BLaER1 treated with 17β-estradiol and CSF1 and Interleukin-3, amounts not matched to agents 10 nM and 100 nM (cell line): ENCODE data around the gene DISC1.

Experiments
- H3K27ac ChIP-seq, 11 experiments: shearing (Covaris generic); formaldehyde crosslinking; 2 replicates each; pipeline ENCODE4 v1.8.1; 2022
- H3K27me3 ChIP-seq, 11 experiments: shearing (Covaris generic); formaldehyde crosslinking; 2 replicates each; pipeline ENCODE4 v1.8.1; 2022
- H3K36me3 ChIP-seq, 11 experiments: shearing (Covaris generic); formaldehyde crosslinking; 2 replicates each; pipeline ENCODE4 v1.8.1; 2022
- H3K4me1 ChIP-seq, 10 experiments: shearing (Covaris generic); formaldehyde crosslinking; 2 replicates each; pipeline ENCODE4 v1.8.1; 2022
- H3K4me2 ChIP-seq, 11 experiments: shearing (Covaris generic); formaldehyde crosslinking; 2 replicates each; pipeline ENCODE4 v1.8.1; 2022
- H3K4me3 ChIP-seq, 10 experiments: shearing (Covaris generic); formaldehyde crosslinking; 2 replicates each; pipeline ENCODE4 v1.8.1; 2022
- H3K9ac ChIP-seq, 11 experiments: shearing (Covaris generic); formaldehyde crosslinking; 2 replicates each; pipeline ENCODE4 v1.8.1; 2022
- H3K9me3 ChIP-seq, 11 experiments: shearing (Covaris generic); formaldehyde crosslinking; replicated peaks in 1 of 11; 2 replicates each; pipeline ENCODE4 v1.8.1; 2022
- H4K20me1 ChIP-seq, 11 experiments: shearing (Covaris generic); formaldehyde crosslinking; 2 replicates each; pipeline ENCODE4 v1.8.1; 2022
- Cebpa-rat ChIP-seq, 11 experiments: shearing (Covaris generic); IDR thresholded peaks; 2 replicates each; pipeline ENCODE4 v1.8.1; 2022

The DISC1 gene

DNA sequence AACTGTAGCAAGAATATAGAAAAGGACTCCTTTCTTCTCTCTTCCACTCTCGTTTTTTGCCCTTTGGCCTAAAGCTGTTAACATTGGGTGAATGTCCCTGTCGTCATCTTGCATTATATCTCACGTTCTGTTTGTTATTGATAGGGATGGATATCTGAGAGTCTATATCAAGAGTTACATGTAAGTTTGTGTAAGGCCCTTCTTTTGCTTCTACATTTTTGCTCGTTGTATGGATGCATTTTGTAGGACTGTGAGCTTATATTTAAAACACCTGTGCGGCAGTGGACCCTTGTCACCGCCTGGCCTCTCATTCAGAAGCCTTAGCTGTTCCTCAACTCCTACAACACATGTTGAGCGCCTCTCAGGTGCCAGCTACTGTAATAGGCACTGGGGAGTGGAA, 211.9 kb downstream of the DISC1 start:
- H3K27ac ChIP-seq: no peak overlapping the region
- H3K36me3 ChIP-seq: peaks cover 0 to 35% (median 0%) of the 10 kb centered on the region in 11 experiments; a peak in 6 of 22 replicates
- no peak for TF ChIP-seq Cebpa-rat (IDR thresholded peaks at IDR 0.05)
- no peaks in the 10 kb centered on the region for H3K27me3 ChIP-seq
- H3K4me3 ChIP-seq: no peak overlapping the region
- no peaks in the 10 kb centered on the region for H3K9me3 ChIP-seq
- no peak overlapping the region for H3K9ac ChIP-seq
- no peak overlapping the region for H3K4me2 ChIP-seq
- H4K20me1 ChIP-seq: peaks cover 0 to 7% (median 0%) of the 10 kb centered on the region in 11 experiments; a peak in 3 of 22 replicates
- H3K4me1 ChIP-seq: peaks cover 11 to 27% (median 16%) of the 10 kb centered on the region in 10 experiments

- Histone ChIP-seq H3K36me3 (peaks cover 0 to 29% (median 0%) of the 10 kb centered on the region in 11 experiments; a peak in 6 of 22 replicates), H3K9me3 (no peaks in the 10 kb centered on the region), H3K27ac (no peak overlapping the region), H3K4me1 (peaks cover 23 to 40% (median 28%) of the 10 kb centered on the region in 10 experiments), H3K4me2 (peak overlapping the region in 9 of 11 experiments; percentile 10 to 70 (median 63); a peak in 15 of 22 replicates), H4K20me1 (peaks cover 0 to 8% (median 0%) of the 10 kb centered on the region in 11 experiments; a peak in 3 of 22 replicates), H3K4me3 (no peak overlapping the region), H3K9ac (no peak overlapping the region), H3K27me3 (no peaks in the 10 kb centered on the region)
- no peak for TF ChIP-seq Cebpa-rat (IDR thresholded peaks at IDR 0.05)
These were observed 213.4 kb downstream of the DISC1 start for GRCh38 chr1:231839999-231840398.

DNA sequence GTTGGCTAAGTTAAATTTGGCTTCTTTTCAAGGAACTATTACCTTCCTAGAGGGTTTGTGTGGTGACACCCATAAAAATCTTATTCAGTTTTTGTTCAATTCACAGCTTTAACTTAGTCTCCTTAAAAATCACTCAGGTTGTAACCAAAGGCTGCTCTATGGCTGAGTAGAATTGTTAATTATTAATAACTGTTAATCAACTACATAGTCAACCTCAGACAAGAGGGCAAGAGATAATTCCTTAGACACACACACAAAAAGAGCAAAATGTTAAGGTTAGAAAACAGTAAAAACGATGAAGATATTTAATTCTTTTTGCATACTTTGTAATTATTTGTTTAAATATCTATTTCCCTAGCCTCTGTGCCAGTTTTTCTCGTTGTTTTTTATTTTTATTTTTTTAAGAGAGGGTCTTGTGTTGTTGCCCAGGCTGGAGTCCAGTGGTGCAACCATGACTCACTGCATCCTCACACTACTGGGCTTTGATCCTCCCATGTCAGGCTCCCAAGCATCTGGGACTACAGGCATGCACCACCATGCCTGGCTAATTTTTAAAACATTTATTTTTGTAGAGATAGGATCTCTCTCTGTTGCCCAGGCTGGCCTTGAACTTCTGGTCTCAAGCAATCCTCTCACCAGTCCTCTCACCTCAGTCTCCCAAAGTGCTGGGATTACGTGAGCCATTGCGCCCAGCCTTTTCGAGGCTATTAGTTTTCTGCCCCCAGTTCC, 215.2 kb downstream of the DISC1 start:
- no peak overlapping the region for H3K9ac ChIP-seq
- no peak overlapping the region for H3K27ac ChIP-seq
- peaks cover 32 to 51% (median 38%) of the 10 kb centered on the region in 10 experiments for H3K4me1 ChIP-seq
- H4K20me1 ChIP-seq: peaks cover 0 to 8% (median 0%) of the 10 kb centered on the region in 11 experiments; a peak in 5 of 22 replicates
- H3K36me3 ChIP-seq: peaks cover 0 to 29% (median 0%) of the 10 kb centered on the region in 11 experiments; a peak in 5 of 22 replicates
- H3K27me3 ChIP-seq: no peaks in the 10 kb centered on the region
- peak overlapping the region in 6 of 11 experiments; percentile 30 to 70 (median 58); a peak in 6 of 22 replicates for H3K4me2 ChIP-seq
- H3K4me3 ChIP-seq: no peak overlapping the region
- no peaks in the 10 kb centered on the region for H3K9me3 ChIP-seq
- TF ChIP-seq Cebpa-rat (IDR thresholded peaks at IDR 0.05): no peak

DNA sequence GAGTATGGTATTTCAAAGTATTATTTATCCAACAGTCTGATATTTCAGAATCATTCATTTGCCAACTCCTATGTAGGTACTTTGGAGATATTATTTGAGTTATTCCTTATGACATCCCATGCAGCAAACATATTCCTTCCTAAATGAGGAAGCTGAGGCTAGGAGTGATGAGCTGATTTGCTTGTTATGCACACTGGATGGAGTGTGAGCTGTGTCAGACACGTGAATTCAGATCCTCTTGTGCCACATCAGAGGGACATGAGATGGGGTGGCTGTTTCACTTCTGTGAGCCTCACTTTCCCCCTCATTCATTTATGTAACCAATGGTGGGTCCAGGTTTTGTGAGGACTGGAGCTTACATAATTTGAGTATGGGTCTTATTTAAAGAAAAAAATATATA, 215.9 kb downstream of the DISC1 start:
- Histone ChIP-seq H3K9me3 (no peaks in the 10 kb centered on the region), H3K27me3 (no peaks in the 10 kb centered on the region), H3K4me2 (peak overlapping the region in 3 of 11 experiments; percentile 30 to 53 (median 40); a peak in 6 of 22 replicates), H4K20me1 (peaks cover 0 to 8% (median 0%) of the 10 kb centered on the region in 11 experiments; a peak in 5 of 22 replicates), H3K9ac (no peak overlapping the region), H3K4me3 (no peak overlapping the region), H3K36me3 (peaks cover 0 to 30% (median 0%) of the 10 kb centered on the region in 11 experiments; a peak in 5 of 22 replicates), H3K27ac (no peak overlapping the region), H3K4me1 (peaks cover 32 to 51% (median 38%) of the 10 kb centered on the region in 10 experiments)
- TF ChIP-seq Cebpa-rat (IDR thresholded peaks at IDR 0.05): no peak

GRCh38 chr1:231844986-231845502, 218.5 kb downstream of the DISC1 start:
- H3K9ac ChIP-seq: peak overlapping the region in 7 of 11 experiments; percentile 1 to 41 (median 28); a peak in 5 of 22 replicates
- H3K4me3 ChIP-seq: 0 out of 20 replicates have a peak overlapping the region, but pooled peaks of 1 of the 10 experiments have one; percentile 9
- TF ChIP-seq Cebpa-rat (IDR thresholded peaks at IDR 0.05): no peak
- peak overlapping the region; percentile 53 to 89 (median 71) for H3K4me2 ChIP-seq
- H3K4me1 ChIP-seq: peaks cover 32 to 50% (median 36%) of the 10 kb centered on the region in 10 experiments
- peaks cover 0 to 4% (median 0%) of the 10 kb centered on the region in 11 experiments; a peak in 5 of 22 replicates for H4K20me1 ChIP-seq
- H3K36me3 ChIP-seq: peaks cover 0 to 26% (median 0%) of the 10 kb centered on the region in 11 experiments; a peak in 7 of 22 replicates
- no peaks in the 10 kb centered on the region for H3K9me3 ChIP-seq
- H3K27ac ChIP-seq: peak overlapping the region in 10 of 11 experiments; percentile 12 to 73 (median 46); a peak in 17 of 22 replicates
- no peaks in the 10 kb centered on the region for H3K27me3 ChIP-seq

DNA sequence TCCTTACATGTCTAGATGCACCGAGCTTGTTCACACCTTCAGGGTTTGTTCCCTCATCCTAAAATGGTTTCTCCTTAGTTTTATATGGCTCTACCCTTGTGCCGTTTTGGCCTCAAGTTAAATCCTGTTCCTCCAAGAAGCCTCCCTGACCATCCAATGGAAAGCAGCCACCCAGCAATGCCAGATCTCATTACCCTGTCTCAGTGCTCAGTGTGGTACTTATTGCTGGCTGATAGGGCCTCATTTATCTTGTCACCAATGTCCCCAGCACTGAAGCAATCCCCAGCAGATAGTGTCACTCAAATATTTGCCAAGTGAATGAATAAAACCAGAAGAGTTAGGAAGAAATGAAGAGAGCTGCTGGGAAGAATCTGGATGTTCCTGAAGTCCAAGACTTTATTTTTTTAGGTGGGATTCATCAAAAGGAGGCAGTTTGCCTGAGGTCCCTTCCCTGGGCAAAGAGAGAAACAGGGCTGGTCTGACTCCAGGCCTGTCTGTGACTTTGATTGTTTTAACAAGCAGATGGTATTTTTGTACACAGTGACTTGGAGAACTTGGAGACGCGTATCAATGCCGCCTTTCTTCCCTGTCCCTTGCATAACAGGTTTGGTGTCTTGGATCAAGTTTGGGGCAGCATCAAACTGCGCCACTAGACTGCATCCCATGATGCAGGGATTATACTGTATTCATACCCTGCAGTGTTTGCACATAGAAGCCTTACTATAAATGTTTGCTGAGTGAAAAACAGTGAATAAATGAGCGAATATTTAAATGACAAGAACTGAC, 221.2 kb downstream of the DISC1 start:
- no peak overlapping the region for H3K4me3 ChIP-seq
- no peak overlapping the region for H3K27ac ChIP-seq
- TF ChIP-seq Cebpa-rat (IDR thresholded peaks at IDR 0.05): no peak
- H3K27me3 ChIP-seq: no peaks in the 10 kb centered on the region
- H3K4me1 ChIP-seq: peaks cover 19 to 30% (median 23%) of the 10 kb centered on the region in 10 experiments
- H3K9ac ChIP-seq: no peak overlapping the region
- H3K36me3 ChIP-seq: peaks cover 0 to 41% (median 0%) of the 10 kb centered on the region in 11 experiments; a peak in 6 of 22 replicates
- no peak overlapping the region for H3K4me2 ChIP-seq
- peaks cover 0 to 8% (median 0%) of the 10 kb centered on the region in 11 experiments; a peak in 3 of 22 replicates for H4K20me1 ChIP-seq
- no peaks in the 10 kb centered on the region for H3K9me3 ChIP-seq

GRCh38 chr1:231849981-231850380, 223.4 kb downstream of the DISC1 start:
- Histone ChIP-seq H3K27me3 (no peaks in the 10 kb centered on the region), H3K36me3 (peaks cover 0 to 41% (median 0%) of the 10 kb centered on the region in 11 experiments; a peak in 6 of 22 replicates), H3K4me2 (no peak overlapping the region), H3K4me3 (no peak overlapping the region), H3K27ac (no peak overlapping the region), H3K9ac (no peak overlapping the region), H3K9me3 (no peaks in the 10 kb centered on the region), H4K20me1 (peaks cover 0 to 8% (median 0%) of the 10 kb centered on the region in 11 experiments; a peak in 4 of 22 replicates), H3K4me1 (peaks cover 8 to 14% (median 11%) of the 10 kb centered on the region in 10 experiments)
- no peak for TF ChIP-seq Cebpa-rat (IDR thresholded peaks at IDR 0.05)

DNA sequence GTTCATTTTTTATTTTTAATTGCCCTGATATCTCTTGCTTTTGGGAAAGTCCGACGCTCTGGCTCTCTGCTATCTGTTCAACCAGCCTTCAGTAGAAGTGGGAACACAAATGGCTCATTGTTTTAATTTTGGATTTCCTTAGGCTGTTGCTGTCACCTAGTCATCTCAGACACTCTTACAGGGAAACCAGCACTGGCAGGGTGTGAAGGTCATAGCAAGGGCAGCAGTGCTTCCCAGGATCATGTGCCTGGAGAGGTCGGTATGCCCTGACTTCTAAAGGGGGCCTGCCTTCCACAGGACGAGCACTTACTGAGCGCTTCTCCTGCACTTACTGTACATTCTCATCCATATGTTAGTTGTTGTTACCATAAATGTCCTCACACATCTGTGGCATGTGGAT, 224.2 kb downstream of the DISC1 start:
- H3K36me3 ChIP-seq: peaks cover 0 to 41% (median 0%) of the 10 kb centered on the region in 11 experiments; a peak in 6 of 22 replicates
- TF ChIP-seq Cebpa-rat (IDR thresholded peaks at IDR 0.05): no peak
- peaks cover 0 to 8% (median 0%) of the 10 kb centered on the region in 11 experiments; a peak in 3 of 22 replicates for H4K20me1 ChIP-seq
- peaks cover under 1 to 14% (median 3%) of the 10 kb centered on the region in 10 experiments; a peak in 17 of 20 replicates for H3K4me1 ChIP-seq
- H3K9ac ChIP-seq: no peak overlapping the region
- H3K27ac ChIP-seq: no peak overlapping the region
- no peak overlapping the region for H3K4me3 ChIP-seq
- no peaks in the 10 kb centered on the region for H3K27me3 ChIP-seq
- H3K4me2 ChIP-seq: no peak overlapping the region
- H3K9me3 ChIP-seq: no peaks in the 10 kb centered on the region
